HepG2 (cell line): Measurements from ENCODE around the gene CECR2. TPM values are rescaled to one million over a fixed set of nuclear protein-coding genes. Genes with fewer than 3 reads are reported as not detected.

ENCODE experiments used
- ATAC-seq: fragments of 200-7000 bp; cut with Tn5 transposase; 3 replicates; pipeline ENCODE4 v1.9.1; 2020; ENCODE audit warnings: mild to moderate bottlenecking, moderate library complexity
- BruUV-seq: library from RNA; stranded (reverse); fragments of 400-500 nt; replicated peaks from 2 replicates; lab custom pipeline; 2021; lab: Mats Ljungman, UMichigan
- CTCF ChIA-PET: fragments of 300-600 bp; formaldehyde crosslinking; extraction: SDS; loops from one replicate; lab custom pipeline; 2021; ENCODE audit warnings: low total read pairs, inconsistent platforms, low intra/inter-chr PET ratio; lab: Yijun Ruan, JAX
- POLR2A ChIA-PET: fragments of 350-600 bp; sonication (Branson Sonifier 250); formaldehyde crosslinking; loops from one replicate; lab custom pipeline; 2020; ENCODE audit warnings: antibody characterized with exemption, inconsistent platforms; lab: Yijun Ruan, JAX
- DNase-seq: peaks from one replicate; pipeline ENCODE4 v3.0.0-alpha.2; 2015; ENCODE audit warnings: low spot score
- FAIRE-seq: peaks from 3 replicates; lab custom pipeline; 2011; peaks lifted over from hg19 to GRCh38; lab: Jason Lieb, UNC
- H2AFZ ChIP-seq: one replicate; pipeline ENCODE4 v1.6.1; 2011; ENCODE audit warnings: low read length, inconsistent platforms
- H3K27ac ChIP-seq: fragments of 300-600 bp; 3 replicates; pipeline ENCODE4 v1.8.0; 2011; ENCODE audit warnings: mixed run types, mild to moderate bottlenecking, mixed read lengths, low read length, inconsistent platforms; ENCODE audit not compliant: insufficient read depth; ENCODE audit errors: extremely low read length
- H3K27me3 ChIP-seq, 2 experiments: fragments of 200-600 bp in 1 of 2; 2 replicates in 1 of 2; 3 replicates in 1 of 2; pipeline versions ENCODE4 v1.6.0 to v1.8.0; 2011; ENCODE audit warnings: low read length in 2 of 2, mild to moderate bottlenecking in 2 of 2, moderate library complexity in 2 of 2, inconsistent platforms in 1 of 2; ENCODE audit not compliant: insufficient read depth in 2 of 2, control insufficient read depth in 1 of 2
- H3K36me3 ChIP-seq, 2 experiments: fragments of 200-600 bp in 1 of 2; replicated peaks in 1 of 2; 2 replicates in 1 of 2; 3 replicates in 1 of 2; pipeline versions ENCODE4 v1.5.1 to v1.8.0; 2011; ENCODE audit warnings: low read length in 2 of 2, inconsistent platforms in 1 of 2; ENCODE audit not compliant: insufficient read depth in 2 of 2, control insufficient read depth in 1 of 2
- H3K4me1 ChIP-seq: 2 replicates; pipeline ENCODE4 v1.5.1; 2012; ENCODE audit warnings: low read length, inconsistent platforms; ENCODE audit not compliant: insufficient read depth
- H3K4me2 ChIP-seq: 2 replicates; pipeline ENCODE4 v1.6.0; 2011; ENCODE audit warnings: low read depth, low read length, inconsistent platforms
- H3K4me3 ChIP-seq, 3 experiments: fragments of 200-600 bp in 1 of 3; sonication (generic), shearing (Covaris generic) in 1 of 3; replicated peaks in 1 of 3; 2 replicates each; pipeline ENCODE4 v1.5.1; 2011 to 2016; ENCODE audit warnings: low read length in 3 of 3, inconsistent platforms in 2 of 3, low read depth in 2 of 3, mild to moderate bottlenecking in 2 of 3, control low read depth in 1 of 3, mixed read lengths in 1 of 3; ENCODE audit not compliant: insufficient read depth in 1 of 3
- H3K79me2 ChIP-seq: one replicate; pipeline ENCODE4 v1.6.1; 2011; ENCODE audit warnings: low read length, inconsistent platforms; ENCODE audit not compliant: insufficient read depth
- H3K9ac ChIP-seq: 2 replicates; pipeline ENCODE4 v1.6.0; 2011; ENCODE audit warnings: mild to moderate bottlenecking, low read depth, low read length, inconsistent platforms; ENCODE audit not compliant: insufficient read depth
- H3K9me3 ChIP-seq: 2 replicates; pipeline ENCODE4 v1.5.1; 2012; ENCODE audit warnings: mild to moderate bottlenecking, low read length
- H4K20me1 ChIP-seq: 2 replicates; pipeline ENCODE4 v1.6.0; 2011; ENCODE audit warnings: inconsistent platforms, mild to moderate bottlenecking, low read length, moderate library complexity; ENCODE audit not compliant: insufficient read depth
- FOXK2 ChIP-seq: fragments of 450-650 bp; IDR thresholded peaks from 2 replicates; pipeline ENCODE4 v1.6.1; 2016
- MLXIP ChIP-seq: sonication (generic); formaldehyde crosslinking; IDR thresholded peaks from 2 replicates; pipeline ENCODE4 v1.9.0; 2021; ENCODE audit warnings: missing genetic modification reagents, borderline replicate concordance
- NFYB ChIP-seq: sonication (generic); formaldehyde crosslinking; IDR thresholded peaks from 2 replicates; pipeline ENCODE4 v1.4.0; 2020; ENCODE audit warnings: missing genetic modification reagents
- NFYC ChIP-seq: IDR thresholded peaks from 2 replicates; pipeline ENCODE4 v1.6.1; 2016; ENCODE audit warnings: missing genetic modification reagents, missing compliant biosample characterization
- ZNF180 ChIP-seq: sonication (generic); formaldehyde crosslinking; IDR thresholded peaks from 2 replicates; pipeline ENCODE4 v1.4.0; 2020; ENCODE audit warnings: low read depth, missing genetic modification reagents, borderline replicate concordance
- ZSCAN5A ChIP-seq: sonication (generic); formaldehyde crosslinking; IDR thresholded peaks from 2 replicates; pipeline ENCODE4 v1.8.0; 2022; ENCODE audit warnings: mild to moderate bottlenecking, missing genetic modification reagents, borderline replicate concordance
- WGBS: methylation state at CpG from one replicate; pipeline ENCODE4 v1.1.6; 2017; ENCODE audit warnings: low lambda C conversion rate; 5-methylcytosine and 5-hydroxymethylcytosine counted together
- in situ Hi-C: cut with HindIII; loops from 2 replicates; pipeline ENCODE4 v1.10.0; 2017; ENCODE audit warnings: low pct_unique_long_range_greater_than_20kb; ENCODE audit not compliant: extremely low pct_ligation_motif_present
- intact Hi-C: fragments of 100-400 bp; cut with micrococcal nuclease; formaldehyde crosslinking; loops from one replicate; pipeline ENCODE4 v1.10.0; 2022; ENCODE audit not compliant: unreplicated experiment
- polyA plus RNA-seq, 8 experiments: library from polyadenylated mRNA; depleted of rRNA in 3 of 8; stranded (reverse) in 7 of 8; unstranded in 1 of 8; fragments of >200 nt; fragmentation: Illumina TruSeq in 4 of 8; extraction: Trizol in 4 of 8; gene quantifications; 2 replicates each; pipeline versions ENCODE4 v1.2.1 to v1.2.3, GENCODE V29; 2011 to 2016; ENCODE audit warnings: low read depth in 4 of 8, missing spikeins in 1 of 8, mixed read lengths in 1 of 8; ENCODE audit not compliant: insufficient read depth in 1 of 8
- total RNA-seq, 5 experiments: library from RNA; depleted of rRNA; stranded (reverse); fragments of >200 nt; fragmentation: Illumina TruSeq; extraction: Trizol; gene quantifications; 2 replicates each; pipeline ENCODE4 v1.2.3, GENCODE V29; 2016; ENCODE audit warnings: low read depth in 1 of 5

The CECR2 gene
- total and polyA plus RNA-seq, 2 of the 13 experiments (the other 11 are each of a cell fraction or from before 2014, with no cell fraction given), result not detected

- Histone ChIP-seq H3K9ac (no peak overlapping the region), H3K36me3 (no peaks in the 10 kb centered on the region), H3K4me3 (no peak overlapping the region), H3K9me3 (no peaks in the 10 kb centered on the region), H3K27me3 (peaks cover 0 to 21% of the 10 kb centered on the region in 2 experiments; a peak in 3 of 5 replicates), H3K4me2 (no peak overlapping the region), H3K4me1 (no peaks in the 10 kb centered on the region), H3K27ac (no peak overlapping the region), H4K20me1 (no peaks in the 10 kb centered on the region), H2AFZ (no peak overlapping the region), H3K79me2 (no peaks in the 10 kb centered on the region)
- in situ Hi-C loops, result no loop called here
- TF ChIP-seq NFYB (CRISPR knock-in tag) (peak; percentile 42; the same call in 1 of the 2 replicates), FOXK2 (no peak), NFYC (CRISPR knock-in tag) (peak; percentile 34; the same call in 1 of the 2 replicates), ZNF180 (no peak)
- DNase-seq (no peak), ATAC-seq (no peak), FAIRE-seq (no peak)
- POLR2A ChIA-PET, result no interaction called here
- CTCF ChIA-PET, result no interaction called here
- 60% methylated on average over 10 of the region's 10 CpGs for WGBS
- no TSS peak for BruUV-seq
- intact Hi-C loops, result no loop called here
These were observed 77.4 kb downstream of the CECR2 start for GRCh38 chr22:17446698-17447097.

GRCh38 chr22:17451316-17451715 is 82.1 kb downstream of the CECR2 start:
- no peak for TF ChIP-seq MLXIP (CRISPR knock-in tag)
- no peak for TF ChIP-seq ZSCAN5A
- intact Hi-C loops, result no loop called here
- WGBS, result 6% methylated on average over 5 of the region's 5 CpGs
- no peaks in the 10 kb centered on the region for H3K36me3 ChIP-seq
- no peak overlapping the region for H3K4me3 ChIP-seq
- H3K4me2 ChIP-seq, result no peak overlapping the region
- no TSS peak for BruUV-seq
- H3K27ac ChIP-seq, result no peak overlapping the region
- no peaks in the 10 kb centered on the region for H3K9me3 ChIP-seq
- FAIRE-seq (no peak), ATAC-seq (no peak), DNase-seq (no peak)
- ChIA-PET POLR2A (no interaction called here), CTCF (no interaction called here)
- in situ Hi-C loops, result no loop called here
- no peak overlapping the region for H3K9ac ChIP-seq
- H3K79me2 ChIP-seq, result no peaks in the 10 kb centered on the region
- no peak overlapping the region for H2AFZ ChIP-seq
- no peaks in the 10 kb centered on the region for H3K4me1 ChIP-seq
- H3K27me3 ChIP-seq, result peaks cover 0 to 10% of the 10 kb centered on the region in 2 experiments; a peak in 3 of 5 replicates
- no peaks in the 10 kb centered on the region for H4K20me1 ChIP-seq
